Stimulated activated CD4-positive, alpha-beta T cell treated with anti-CD3 and anti-CD28 coated beads, Interleukin-1b, Interleukin-23, amount 100 ng/mL, for 48 hours (primary cell): Measurements from ENCODE around the gene ABTB2.
"Not testable (repeated sequence)": the region's sequence is repeated elsewhere in the genome, so short reads cannot be mapped to it uniquely, and the experiment has no call there.

Source experiments
- DNase-seq: peaks from one replicate; pipeline ENCODE4 v3.0.0-alpha.2; 2020

ABTB2 gene

DNA sequence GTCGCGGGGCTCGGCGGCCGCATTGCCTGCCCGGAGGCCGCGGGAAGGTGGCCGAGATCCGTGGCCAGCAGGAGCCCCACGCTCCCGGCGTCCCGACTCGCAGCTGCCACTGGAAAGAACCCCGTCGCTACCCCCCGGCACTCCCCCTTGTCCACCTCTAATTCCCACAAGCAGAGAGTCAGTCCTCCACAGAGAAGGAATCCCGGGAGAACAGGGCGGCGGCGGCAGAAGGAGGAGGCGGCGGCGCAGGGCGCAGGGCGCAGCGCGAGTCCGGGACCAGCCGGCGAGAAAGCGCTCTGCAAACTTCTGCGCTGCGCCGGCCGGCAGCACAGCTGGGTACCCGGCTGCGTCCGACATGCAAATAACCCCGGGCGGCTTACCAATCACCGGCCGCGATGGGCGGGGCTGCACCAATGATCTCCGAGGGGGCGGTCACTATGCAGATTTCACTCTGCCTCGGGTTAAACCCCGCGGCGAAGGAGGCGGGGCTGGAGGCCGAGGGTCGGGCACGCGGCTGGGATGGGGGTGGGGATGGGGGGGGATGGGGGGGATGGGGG is at the start of gene ABTB2:
ABTB2 (minus strand) TSS at position 310 of the 557 bp plus-strand sequence.
- DNase-seq: peak; percentile 97

DNA sequence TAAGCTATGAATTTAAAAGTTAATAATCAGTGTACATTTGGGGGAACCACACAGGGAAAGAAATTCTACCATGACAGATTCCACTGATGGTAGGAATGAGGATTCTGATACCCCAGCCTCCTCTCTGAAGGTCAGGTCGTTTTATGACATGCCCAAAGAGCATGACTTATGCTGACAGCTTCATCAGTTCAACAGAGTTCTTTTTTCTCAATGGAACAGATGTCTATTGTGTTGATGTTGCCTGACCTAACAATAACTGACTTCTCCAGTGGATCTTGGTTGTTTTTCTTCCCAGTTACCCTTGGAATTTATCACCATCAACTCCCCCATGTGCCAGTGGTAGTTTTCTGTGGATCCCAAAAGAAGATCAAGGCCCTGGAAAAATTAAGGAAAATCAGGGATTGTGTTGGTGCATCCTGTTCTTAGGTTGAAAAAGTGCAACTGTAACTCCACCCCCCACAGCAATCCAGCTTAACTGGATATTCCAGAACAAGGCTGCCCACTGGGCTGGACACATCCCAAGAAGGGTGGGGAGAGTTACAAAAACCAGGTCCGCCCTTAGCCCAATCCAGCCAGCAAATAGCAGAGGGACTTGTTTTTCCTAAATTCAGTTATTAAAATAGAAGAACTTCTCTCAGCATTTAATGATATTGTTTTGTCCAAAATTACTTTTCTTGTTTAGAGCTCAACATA is 49.5 kb upstream of the ABTB2 start:
- DNase-seq: no peak

DNA sequence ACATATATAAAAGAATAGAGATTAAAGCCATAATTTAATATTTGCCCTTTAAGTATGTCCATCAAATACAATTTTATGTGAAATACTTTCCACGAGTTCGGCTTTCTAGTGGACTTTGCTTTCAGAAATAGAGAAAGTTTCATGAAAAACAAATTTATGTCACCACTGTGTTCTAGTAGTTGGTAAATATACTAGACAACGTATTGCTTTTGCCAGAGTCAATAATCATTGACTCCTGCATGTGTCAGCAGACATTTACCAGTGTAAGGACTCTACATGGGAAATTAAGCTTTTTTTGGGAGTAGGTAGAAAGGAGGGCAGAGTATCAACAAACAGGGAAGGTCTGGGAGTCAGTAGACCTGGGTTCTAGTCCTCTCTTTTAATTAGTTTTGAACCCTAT is 48.6 kb upstream of the ABTB2 start:
- DNase-seq: no peak

DNA sequence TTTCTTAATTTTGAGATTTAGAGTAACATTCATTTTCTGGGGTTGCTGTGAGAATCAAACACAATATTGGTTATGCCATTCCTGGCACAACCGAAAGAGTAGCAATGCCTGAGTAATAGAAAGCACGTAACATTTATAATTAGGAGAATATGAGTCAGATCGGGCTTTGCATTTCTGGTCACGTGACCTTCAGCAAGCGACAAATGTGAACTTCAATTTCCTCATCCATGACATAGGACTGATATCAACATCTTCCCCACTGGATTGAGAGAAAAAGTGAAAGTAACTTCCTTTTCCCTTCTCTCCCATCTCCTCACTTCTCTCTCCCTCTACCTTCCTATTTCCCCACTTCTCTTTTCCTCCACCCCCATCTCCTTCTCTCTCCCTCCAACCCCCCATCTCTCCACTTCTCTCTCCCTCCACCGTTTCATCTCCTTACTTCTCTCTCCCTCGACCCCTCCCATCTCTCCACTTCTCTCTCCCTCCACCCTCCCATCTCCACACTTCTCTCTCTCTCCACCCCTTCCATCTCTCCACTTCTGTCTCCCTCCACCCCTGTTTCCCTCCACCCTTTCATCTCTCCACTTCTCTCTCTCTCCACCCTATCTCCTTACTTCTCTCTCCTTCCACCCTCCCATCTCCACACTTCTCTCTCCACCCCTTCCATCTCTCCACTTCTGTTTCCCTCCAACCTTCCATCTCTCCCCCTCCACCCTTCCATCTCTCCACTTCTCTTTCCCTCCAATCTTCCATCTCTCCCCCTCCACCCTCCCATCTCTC is 47.5 kb upstream of the ABTB2 start:
- no peak for DNase-seq

DNA sequence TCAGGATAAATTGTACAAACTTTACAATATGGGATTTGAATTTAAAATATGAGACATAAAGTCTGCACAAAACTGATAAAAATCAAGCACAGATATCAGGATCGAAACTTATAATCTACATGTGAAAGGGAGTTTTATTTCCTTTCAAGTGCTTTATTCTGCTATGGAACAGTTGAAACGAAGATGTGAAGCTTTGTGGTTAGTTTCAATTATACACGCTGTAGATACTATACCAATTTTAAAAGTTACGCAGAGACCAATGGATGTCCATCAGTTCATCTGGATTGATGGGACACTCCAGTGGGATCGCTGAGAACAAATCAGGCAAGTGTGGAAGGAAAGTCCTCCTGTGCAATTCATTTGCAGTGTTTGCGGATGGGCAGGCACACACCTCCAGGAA is 46.5 kb upstream of the ABTB2 start:
- no peak for DNase-seq

DNA sequence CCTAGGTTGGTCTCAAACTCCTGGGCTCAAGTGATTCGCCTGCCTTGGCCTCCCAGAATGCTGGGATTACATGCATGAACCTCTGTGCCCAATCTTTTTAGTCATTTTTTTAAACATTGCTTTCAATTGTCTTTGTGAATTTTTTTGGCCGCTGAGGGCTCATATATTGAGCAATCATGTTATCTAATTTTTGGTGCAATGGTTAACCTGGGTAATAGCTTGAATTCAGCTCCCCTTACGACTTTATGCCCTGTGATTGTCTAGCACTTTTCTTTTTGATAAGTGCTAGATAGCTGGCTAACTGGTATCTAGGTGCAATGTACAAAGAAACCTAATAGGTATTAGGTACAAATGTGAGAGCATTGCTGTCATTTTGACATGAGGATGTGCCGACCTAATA is 45.6 kb upstream of the ABTB2 start:
- no peak for DNase-seq

DNA sequence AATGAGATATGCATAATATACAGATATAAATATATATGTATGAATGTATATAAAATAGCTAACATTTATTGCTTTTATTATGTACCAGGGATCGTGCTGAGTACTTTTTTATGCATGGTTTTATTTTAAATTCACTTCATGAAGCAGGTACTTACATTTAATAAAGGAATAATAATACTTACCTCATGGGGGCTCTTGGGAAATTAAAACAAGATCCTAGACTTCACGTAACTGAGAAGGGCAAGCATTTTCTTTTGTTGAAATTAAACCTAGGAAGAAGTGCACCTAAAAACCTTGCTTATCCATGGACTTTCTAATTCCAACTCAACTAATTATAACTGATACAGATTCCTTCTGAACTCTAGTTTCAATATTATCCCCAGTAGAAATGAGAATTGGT is 40.0 kb upstream of the ABTB2 start:
- no peak for DNase-seq

DNA sequence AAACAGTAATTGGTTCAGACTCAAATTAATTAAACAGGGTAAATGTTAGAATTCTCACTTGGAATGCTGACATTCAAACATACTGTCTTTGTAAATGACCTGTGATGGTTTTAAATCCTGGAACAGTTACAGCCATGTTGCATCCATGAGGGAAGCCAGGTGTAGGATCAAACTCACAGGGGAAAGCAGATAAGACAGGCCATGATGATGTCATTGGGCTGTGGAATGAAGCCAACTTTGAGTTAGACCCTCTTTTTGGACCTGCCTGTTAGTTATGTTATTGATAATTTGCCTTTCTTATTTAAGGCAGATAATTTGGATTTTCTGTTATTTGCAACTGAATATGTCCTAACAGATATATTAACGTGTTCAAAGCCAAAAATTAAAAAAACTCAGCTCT is 39.3 kb upstream of the ABTB2 start:
- no peak for DNase-seq

DNA sequence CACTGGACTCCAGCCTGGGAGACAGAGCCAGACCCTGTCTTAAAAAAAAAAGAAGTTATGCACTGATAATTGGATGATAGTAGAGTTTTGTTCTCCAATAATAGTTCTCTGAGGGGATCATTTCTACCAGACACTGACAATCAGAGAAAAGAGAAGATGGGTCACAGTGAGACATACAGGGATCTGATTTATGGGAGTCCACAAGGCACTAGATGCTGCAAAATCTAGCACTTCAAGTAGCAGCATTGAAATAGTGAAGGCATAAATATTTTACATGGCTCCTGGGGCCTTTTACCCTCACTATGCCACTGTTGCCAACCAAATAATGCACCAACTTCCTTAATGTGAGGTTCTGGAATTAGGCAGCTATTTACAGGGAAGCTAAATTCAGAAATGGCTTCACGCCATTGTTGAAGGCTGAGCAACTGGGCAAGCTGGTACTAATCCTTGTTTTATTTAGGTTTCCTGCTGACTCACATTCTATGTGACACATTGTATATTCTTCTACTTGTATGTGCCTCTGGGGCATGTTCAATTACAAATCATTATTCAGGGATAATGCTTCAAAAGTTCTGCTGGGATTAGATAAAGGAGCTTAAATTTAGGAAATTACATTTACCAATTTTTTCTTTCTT is 38.2 kb upstream of the ABTB2 start:
- no peak for DNase-seq

DNA sequence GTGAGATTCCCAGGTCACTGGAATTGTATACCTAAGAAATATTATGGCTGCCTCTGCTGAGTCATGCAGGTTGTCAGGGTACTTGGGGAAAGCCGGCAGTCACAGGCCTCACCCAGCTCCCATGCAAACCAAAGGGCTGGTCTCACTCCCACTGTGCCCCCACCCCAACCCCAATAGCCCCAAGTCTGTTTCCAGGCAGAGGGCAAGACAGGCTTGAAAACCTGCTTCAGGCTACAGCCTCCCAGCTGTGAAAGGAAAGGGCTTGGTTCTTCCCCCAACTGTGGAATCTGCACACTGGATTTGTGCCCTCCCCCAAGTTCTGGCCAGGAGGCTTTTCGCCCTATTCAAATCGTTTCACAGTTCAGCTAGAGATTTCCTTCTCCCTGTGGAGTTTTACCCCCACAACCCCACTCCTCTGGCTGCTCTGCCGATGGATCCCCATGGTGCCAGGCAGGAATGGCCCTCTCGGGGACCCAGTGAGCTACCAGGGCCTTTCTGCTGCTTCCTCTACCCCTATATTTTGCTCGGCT is 37.0 kb upstream of the ABTB2 start:
- no peak for DNase-seq

DNA sequence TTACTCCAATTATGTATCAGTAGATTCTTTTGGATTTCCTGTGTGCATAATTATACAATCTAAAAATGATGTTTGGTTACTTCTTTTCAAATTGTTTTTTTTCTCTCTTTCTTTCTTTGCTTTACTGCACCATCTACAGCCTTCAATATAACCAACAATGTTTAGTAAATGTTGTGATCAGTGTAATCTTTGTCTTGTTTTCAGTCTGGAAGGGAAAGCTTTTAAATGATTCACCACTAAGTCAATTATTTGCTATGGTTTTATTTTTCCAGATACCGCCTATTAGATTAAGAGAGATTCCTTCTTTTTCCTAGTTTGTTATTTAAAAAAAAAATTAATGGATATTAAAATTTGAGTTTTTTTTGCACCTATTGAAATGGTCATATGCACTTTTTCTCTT is 29.8 kb upstream of the ABTB2 start:
- no peak for DNase-seq

DNA sequence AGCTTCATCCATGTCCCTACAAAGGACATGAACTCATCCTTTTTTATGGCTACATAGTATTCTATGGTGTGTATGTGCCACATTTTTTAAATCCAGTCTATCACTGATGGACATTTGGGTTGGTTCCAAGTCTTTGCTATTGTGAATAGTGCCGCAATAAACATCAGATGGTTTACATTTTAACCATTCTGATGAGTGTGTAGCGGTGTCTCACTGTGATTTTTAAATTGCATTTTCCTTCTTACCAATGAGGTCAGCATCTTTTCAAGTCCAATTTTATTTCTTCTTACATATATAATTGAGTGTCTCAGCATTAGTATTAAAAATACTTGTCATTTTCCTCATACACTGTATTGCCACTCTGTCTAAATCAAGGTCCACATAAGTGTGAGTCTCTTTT is 28.5 kb upstream of the ABTB2 start:
- not testable (repeated sequence) for DNase-seq

DNA sequence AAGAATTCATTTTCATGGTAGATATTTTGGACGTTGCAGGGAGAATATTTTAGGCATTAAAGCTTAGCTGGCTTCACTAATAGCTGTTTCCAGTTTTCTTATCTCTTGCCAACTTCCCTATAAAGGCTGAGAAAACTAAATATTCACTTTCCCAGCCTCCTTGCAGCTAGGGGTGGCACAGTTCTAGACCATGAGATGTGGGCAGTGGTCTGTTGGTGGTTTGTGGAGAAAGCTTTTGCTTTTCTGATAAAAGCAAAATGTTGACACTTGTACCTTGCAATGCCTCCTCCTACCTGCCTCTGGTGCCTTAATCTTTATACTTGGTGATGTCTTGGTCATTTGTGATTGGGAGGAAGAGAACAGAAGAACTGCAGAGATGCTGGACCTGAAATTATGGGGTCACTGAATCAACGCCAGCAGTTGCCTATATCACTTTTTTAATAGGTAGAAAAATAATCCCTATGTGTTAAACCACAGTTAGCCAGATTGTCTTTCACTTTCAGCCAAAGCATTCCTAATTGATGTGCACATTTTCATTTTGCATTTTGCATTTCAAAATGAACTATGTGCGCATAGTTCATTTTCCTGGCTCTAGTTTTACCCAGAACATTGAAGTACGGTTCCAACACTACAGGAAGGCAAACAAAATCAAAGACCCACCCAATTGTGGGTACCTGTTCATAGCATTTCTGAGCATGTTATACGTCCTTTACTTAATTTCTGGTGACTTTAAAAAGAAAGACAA is 24.9 kb upstream of the ABTB2 start:
- DNase-seq: no peak

DNA sequence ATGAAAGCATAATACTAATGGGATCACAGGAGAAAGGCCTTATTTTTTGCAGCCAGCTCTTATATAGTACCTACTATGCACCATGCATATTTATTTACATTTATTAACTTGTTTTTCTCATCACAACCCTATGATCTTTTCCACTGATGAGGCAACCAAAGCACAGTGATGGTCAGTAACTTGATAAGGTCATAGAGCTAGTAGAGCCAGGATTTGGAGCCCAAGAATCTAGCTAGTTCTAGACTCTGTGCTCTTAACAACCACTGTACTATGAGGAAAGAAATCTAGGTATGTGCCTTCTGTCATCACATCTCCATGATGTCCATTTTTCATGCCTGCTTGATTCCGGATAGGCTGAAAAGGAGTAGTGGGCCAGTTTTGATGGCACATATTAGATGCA is 24.0 kb upstream of the ABTB2 start:
- no peak for DNase-seq

DNA sequence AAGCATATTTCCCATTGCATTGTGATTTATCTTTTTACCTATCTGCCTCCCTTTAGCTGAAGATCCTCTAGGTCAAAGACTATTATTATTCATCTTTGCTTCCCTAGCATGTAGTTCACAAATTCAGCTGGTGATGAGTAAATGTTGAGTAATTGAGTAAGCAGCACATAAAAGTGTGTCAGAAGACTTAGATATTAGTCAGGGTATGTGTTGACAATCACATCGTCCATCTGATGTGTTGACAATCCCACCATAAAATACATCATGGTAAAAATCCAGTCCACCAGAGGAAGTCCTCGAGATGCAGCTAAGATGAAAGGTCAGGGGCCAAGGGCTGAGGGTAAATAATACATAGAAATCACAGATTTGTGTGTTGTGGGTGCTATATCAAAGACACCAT is 22.9 kb upstream of the ABTB2 start:
- DNase-seq: no peak

DNA sequence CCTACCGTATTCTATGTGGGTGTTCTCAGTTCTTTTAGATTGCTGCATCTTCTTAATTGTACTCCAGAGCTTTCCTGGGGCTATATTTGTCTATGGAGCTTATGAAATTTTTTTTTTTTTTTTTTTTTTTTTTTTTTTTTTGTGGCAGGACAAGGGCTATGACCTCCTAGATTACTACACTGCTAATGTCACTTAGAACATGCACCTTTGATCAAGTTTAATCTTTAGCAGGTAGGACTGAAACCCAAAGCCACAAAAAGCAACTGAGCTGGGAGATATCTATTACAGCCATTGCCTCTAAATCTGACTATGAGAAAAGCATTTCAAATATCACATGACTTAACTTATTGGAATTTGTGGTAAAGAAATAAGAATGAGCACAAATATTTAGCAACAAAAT is 21.7 kb upstream of the ABTB2 start:
- DNase-seq: no peak

DNA sequence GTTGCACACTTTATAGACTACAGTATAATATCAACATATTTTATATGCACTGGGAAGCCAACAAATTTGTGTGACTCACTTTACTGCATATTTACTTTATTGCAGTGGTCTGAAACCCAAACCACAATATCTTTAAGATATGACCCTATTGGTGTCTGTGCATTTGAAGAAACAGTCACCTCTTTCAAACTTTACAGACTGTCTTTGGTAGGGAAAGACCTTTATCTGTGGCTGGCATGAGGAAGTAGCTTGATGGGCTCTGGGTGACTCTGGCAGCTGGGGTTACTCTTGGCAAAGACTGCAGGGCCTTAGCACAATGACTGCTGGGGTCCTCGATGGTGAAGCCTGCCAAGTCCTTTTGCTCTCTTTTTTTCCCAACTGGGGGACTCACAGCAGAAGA is 21.3 kb upstream of the ABTB2 start:
- no peak for DNase-seq

DNA sequence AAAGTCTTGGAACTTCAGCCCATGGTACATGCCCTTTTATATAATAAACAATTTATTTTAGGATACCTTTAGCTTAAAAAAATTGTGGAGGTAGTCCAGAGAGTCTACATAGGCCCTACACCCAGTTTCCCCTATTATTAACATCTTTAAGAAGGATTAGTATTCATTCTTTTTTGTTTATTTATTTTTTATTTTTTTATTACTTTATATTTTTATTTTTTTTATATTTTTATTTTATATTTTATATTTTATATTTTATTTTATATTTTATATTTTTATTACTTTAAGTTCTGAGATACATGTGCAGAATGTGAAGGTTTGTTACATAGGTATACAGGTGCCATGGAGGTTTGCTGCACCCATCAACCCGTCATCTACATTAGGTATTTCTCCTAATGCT is 15.9 kb upstream of the ABTB2 start:
- no peak for DNase-seq

DNA sequence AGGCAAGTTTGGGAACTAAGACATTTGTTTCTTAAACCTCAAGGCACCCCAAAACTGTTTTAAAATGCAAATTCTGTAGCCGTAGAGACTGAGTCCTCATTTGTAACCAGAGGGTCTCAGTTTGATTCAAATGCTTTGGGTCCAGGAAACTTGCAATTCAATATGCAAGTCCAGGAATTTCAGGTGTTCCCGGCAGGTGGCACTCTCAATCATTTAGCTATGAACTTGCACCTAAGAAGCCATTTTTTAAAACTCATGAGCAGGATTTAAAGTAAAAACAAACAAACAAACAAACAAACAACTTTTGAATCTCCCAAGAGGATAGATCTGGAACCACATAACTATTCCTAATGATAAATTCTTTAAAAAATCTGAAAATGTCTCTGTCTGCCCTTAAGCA is 8.7 kb upstream of the ABTB2 start:
- no peak for DNase-seq

DNA sequence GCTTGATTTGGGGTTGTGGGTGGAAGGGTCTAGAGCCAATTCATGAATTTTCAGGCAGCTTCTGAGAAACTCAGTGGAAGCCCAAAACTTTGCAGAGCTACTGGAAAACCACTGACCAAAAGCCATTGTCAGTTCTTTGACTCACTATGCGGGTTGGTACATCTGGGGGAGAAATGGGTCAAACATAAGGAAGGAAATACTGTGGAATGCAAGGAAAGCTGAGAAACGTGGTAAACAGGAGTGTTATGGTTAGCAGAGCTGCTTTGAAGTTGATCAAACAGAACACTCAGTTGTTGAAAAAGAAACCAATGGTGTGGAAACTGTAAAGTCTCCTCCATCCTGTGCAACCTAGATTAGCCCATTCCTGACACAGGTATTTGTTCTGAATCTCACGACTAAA is 6.3 kb upstream of the ABTB2 start:
- no peak for DNase-seq

DNA sequence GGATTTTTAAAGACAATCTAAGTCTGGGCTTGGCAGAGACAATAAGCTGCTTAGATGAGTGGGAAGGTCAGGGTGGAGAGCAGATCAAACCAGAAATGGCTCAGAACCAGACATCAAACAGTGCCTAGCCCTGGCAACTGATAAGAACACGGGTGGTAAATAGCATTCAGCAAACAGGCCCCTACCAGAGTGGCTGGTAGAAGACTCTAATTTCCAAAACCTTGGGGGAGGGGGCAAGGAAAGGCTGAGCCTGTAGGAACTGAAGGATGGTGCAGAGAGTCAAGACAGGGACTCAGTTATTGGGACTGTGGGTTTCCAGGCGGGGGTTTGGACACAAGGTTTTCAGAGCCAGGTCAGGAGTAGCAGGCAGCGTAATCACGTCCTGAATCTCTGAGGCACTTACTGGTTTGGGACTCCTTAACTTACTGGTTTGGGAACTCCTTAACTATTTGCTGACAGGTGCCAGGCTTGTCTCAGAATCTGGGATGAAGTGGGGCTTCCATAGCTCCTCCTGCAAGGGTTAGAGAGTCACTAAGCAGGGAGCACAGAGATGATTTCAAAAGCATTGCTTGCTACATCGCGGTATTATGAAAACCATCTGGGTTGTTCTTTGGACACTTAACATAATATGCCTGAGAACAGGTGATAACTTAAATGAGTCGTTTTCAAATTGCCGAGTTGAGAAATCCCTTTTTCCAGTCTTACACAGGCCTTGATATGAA is 5.7 kb upstream of the ABTB2 start:
- no peak for DNase-seq

DNA sequence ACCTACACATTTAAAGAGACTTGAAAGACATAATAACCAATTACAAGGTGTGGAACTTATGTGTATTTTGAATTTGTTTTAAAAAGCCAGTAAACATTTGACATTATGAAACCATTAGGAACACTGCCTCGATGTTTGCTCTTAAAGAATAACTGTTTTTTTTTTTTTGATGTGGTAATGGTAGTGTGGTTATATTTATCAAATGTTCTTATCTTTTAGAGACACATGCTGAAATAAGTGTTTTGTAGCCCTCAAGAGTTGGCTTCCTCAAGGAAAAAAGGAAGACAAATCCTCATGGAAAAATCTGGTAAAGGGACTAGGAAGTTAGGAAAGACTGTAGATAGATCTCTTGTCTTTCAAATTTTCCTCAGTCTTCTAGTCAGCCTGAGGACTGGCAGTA is 2.2 kb upstream of the ABTB2 start:
- DNase-seq: no peak
